ENCODE data around the gene ACBD4.

GRCh38 chr17:45093444-45094110 is 41.9 kb upstream of the ACBD4 start:
- TF ChIP-seq POLR2A (IDR thresholded peaks at IDR 0.05; ENCODE audit: low read depth, low read length) = no peak
- TF ChIP-seq, protein P1, sequence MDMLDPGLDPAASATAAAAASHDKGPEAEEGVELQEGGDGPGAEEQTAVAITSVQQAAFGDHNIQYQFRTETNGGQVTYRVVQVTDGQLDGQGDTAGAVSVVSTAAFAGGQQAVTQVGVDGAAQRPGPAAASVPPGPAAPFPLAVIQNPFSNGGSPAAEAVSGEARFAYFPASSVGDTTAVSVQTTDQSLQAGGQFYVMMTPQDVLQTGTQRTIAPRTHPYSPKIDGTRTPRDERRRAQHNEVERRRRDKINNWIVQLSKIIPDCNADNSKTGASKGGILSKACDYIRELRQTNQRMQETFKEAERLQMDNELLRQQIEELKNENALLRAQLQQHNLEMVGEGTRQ (IDR thresholded peaks at IDR 0.05; ENCODE audit: borderline replicate concordance, low read depth, low read length) = no peak
- TF ChIP-seq ZBED1 (IDR thresholded peaks at IDR 0.05; ENCODE audit: borderline replicate concordance) = no peak
- TF ChIP-seq SUPT20H (IDR thresholded peaks at IDR 0.05; ENCODE audit: borderline replicate concordance, control insufficient read depth, low read depth, low read length) = no peak
- TF ChIP-seq, protein P2, sequence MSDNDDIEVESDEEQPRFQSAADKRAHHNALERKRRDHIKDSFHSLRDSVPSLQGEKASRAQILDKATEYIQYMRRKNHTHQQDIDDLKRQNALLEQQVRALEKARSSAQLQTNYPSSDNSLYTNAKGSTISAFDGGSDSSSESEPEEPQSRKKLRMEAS (IDR thresholded peaks at IDR 0.05; ENCODE audit: low read depth, low read length) = no peak
- TF ChIP-seq RBBP5 (conservative IDR thresholded peaks at IDR 0.05) = no peak
- TF ChIP-seq CTCF (IDR thresholded peaks at IDR 0.05 in 2 of 3, conservative IDR thresholded peaks at IDR 0.05 in 1 of 3; ENCODE audit: control insufficient read depth in 2 of 3, extremely low read depth in 1 of 3, insufficient read depth in 1 of 3, low read depth in 3 of 3, low read length in 3 of 3) = no peak
- TF ChIP-seq, protein P3, sequence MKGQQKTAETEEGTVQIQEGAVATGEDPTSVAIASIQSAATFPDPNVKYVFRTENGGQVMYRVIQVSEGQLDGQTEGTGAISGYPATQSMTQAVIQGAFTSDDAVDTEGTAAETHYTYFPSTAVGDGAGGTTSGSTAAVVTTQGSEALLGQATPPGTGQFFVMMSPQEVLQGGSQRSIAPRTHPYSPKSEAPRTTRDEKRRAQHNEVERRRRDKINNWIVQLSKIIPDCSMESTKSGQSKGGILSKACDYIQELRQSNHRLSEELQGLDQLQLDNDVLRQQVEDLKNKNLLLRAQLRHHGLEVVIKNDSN (IDR thresholded peaks at IDR 0.05; ENCODE audit: borderline replicate concordance, extremely low read length, insufficient read depth, low read depth, low read length) = no peak
- no peak for TF ChIP-seq MXI1 (IDR thresholded peaks at IDR 0.05; ENCODE audit: low read depth, low read length)
- no peak for TF ChIP-seq JUND (IDR thresholded peaks at IDR 0.05; ENCODE audit: low read depth, low read length)
- TF ChIP-seq TCF12 (IDR thresholded peaks at IDR 0.05; ENCODE audit: low read depth, low read length) = no peak

Data from GM12878 (cell line).